ENCODE results near the gene KDM5B. TPM values are rescaled to one million over a fixed set of nuclear protein-coding genes. Genes with fewer than 3 reads are reported as not detected.

Gene KDM5B
- polyA plus RNA-seq, 1 donor from 2014 or later, result 88.4 TPM

DNA sequence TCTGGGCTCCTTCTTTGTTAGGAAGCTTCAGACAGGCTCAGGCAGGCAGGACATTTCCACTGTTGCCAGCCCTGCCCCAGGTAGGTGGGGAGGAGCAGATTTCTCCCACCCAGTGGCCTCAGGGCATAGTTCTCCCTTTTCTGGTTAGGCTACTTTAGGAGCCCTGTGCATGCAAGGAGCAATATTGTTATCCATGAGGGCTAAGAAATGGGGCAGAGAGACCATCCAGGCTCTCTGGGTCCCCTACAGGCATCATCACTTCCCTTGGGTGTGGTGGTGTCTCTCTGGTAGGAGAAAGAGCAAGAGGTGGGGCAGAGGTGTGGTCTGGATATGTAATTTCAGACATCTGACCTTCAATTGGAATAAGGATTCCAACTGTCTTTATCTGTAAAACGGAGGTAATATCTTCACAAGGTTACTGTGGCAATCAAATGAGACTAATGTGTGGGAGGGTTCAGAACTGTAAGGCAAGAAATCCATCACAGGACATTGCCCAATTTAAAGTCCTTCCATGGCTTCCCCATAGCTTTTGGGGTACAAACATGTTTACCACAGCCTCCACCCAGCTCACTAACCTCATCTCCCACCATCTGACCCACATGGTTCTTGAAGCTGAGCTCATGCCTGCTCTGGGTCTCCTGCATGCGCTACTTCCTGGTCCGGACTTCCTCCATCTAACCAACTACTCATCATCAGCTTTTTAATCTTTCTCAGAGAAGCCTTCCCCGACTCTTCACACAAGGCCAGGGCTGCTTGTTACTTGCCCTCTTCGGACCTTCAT, 28.6 kb upstream of the KDM5B start:
- no peak overlapping the region for H3K4me3 ChIP-seq (ENCODE audit: low read length)
- H3K4me2 ChIP-seq (ENCODE audit: low read length), result no peak overlapping the region
- H3K27ac ChIP-seq (ENCODE audit: low read length), result no peak overlapping the region
- H3K9ac ChIP-seq (ENCODE audit: low read length), result no peak overlapping the region
- no peaks in the 10 kb centered on the region for H3K9me2 ChIP-seq (ENCODE audit: insufficient read depth, low read length)
- H4K20me1 ChIP-seq (ENCODE audit: insufficient read depth), result no peaks in the 10 kb centered on the region
- H3K27me3 ChIP-seq (ENCODE audit: insufficient read depth, low read depth, low read length), result no peaks in the 10 kb centered on the region
- no peaks in the 10 kb centered on the region for H3F3A ChIP-seq (ENCODE audit: insufficient read depth, low read length, poor library complexity, severe bottlenecking)
- TF ChIP-seq EP300 (conservative IDR thresholded peaks at IDR 0.05; ENCODE audit: poor library complexity, severe bottlenecking) (no peak), RAD21 (conservative IDR thresholded peaks at IDR 0.05) (no peak), EZH2 (IDR thresholded peaks at IDR 0.05; ENCODE audit: borderline replicate concordance, insufficient read depth, low read length, poor library complexity, severe bottlenecking) (no peak), POLR2AphosphoS5 (IDR thresholded peaks at IDR 0.05) (no peak), SMC3 (conservative IDR thresholded peaks at IDR 0.05; ENCODE audit: poor library complexity) (no peak), TAF1 (IDR thresholded peaks at IDR 0.05; ENCODE audit: low read depth) (no peak)
- TF ChIP-seq, protein P1, sequence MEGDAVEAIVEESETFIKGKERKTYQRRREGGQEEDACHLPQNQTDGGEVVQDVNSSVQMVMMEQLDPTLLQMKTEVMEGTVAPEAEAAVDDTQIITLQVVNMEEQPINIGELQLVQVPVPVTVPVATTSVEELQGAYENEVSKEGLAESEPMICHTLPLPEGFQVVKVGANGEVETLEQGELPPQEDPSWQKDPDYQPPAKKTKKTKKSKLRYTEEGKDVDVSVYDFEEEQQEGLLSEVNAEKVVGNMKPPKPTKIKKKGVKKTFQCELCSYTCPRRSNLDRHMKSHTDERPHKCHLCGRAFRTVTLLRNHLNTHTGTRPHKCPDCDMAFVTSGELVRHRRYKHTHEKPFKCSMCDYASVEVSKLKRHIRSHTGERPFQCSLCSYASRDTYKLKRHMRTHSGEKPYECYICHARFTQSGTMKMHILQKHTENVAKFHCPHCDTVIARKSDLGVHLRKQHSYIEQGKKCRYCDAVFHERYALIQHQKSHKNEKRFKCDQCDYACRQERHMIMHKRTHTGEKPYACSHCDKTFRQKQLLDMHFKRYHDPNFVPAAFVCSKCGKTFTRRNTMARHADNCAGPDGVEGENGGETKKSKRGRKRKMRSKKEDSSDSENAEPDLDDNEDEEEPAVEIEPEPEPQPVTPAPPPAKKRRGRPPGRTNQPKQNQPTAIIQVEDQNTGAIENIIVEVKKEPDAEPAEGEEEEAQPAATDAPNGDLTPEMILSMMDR (IDR thresholded peaks at IDR 0.05; ENCODE audit: poor library complexity, severe bottlenecking), result no peak
- TF ChIP-seq, protein P2, sequence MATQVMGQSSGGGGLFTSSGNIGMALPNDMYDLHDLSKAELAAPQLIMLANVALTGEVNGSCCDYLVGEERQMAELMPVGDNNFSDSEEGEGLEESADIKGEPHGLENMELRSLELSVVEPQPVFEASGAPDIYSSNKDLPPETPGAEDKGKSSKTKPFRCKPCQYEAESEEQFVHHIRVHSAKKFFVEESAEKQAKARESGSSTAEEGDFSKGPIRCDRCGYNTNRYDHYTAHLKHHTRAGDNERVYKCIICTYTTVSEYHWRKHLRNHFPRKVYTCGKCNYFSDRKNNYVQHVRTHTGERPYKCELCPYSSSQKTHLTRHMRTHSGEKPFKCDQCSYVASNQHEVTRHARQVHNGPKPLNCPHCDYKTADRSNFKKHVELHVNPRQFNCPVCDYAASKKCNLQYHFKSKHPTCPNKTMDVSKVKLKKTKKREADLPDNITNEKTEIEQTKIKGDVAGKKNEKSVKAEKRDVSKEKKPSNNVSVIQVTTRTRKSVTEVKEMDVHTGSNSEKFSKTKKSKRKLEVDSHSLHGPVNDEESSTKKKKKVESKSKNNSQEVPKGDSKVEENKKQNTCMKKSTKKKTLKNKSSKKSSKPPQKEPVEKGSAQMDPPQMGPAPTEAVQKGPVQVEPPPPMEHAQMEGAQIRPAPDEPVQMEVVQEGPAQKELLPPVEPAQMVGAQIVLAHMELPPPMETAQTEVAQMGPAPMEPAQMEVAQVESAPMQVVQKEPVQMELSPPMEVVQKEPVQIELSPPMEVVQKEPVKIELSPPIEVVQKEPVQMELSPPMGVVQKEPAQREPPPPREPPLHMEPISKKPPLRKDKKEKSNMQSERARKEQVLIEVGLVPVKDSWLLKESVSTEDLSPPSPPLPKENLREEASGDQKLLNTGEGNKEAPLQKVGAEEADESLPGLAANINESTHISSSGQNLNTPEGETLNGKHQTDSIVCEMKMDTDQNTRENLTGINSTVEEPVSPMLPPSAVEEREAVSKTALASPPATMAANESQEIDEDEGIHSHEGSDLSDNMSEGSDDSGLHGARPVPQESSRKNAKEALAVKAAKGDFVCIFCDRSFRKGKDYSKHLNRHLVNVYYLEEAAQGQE (IDR thresholded peaks at IDR 0.05; ENCODE audit: borderline replicate concordance), result no peak
- no peaks in the 10 kb centered on the region for H3K79me2 ChIP-seq (replicated peaks; ENCODE audit: insufficient read depth, low read length)
- H3K9me3 ChIP-seq (ENCODE audit: low read length), result no peaks in the 10 kb centered on the region
- no peaks in the 10 kb centered on the region for H3K36me3 ChIP-seq (ENCODE audit: insufficient read depth, low read length)
- H2AFZ ChIP-seq (ENCODE audit: low read depth, low read length), result no peak overlapping the region

DNA sequence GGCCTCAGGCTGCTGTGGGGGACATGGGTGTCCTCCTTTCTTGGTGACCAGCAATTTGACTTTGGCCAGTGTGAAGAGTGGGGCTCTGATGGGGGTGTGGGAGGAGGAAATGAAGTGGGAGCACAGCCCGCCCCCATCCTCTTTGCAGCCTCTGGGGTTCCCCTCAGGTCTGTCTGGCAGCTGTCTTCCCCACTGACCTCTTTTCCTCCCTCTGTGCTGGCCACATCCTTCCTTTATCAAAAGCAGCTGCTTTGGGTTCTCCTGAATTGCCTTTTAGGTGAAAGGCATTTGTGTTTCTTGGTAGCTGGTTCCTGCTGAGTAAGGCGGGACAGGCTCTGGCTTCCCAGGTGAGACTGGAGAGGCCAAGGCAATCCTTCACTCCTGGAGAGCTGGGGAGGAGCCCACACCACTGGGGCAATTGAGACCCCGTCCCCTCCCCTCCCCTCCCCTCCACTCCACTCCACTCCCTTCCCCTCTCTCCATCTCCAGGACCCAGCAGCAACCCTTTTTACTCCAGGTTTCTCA, 27.4 kb upstream of the KDM5B start:
- H4K20me1 ChIP-seq (ENCODE audit: insufficient read depth), result no peaks in the 10 kb centered on the region
- H3K27me3 ChIP-seq (ENCODE audit: insufficient read depth, low read depth, low read length), result no peaks in the 10 kb centered on the region
- H2AFZ ChIP-seq (ENCODE audit: low read depth, low read length), result no peak overlapping the region
- H3K9ac ChIP-seq (ENCODE audit: low read length), result no peak overlapping the region
- H3K4me3 ChIP-seq (ENCODE audit: low read length), result no peak overlapping the region
- TF ChIP-seq, protein P1 (IDR thresholded peaks at IDR 0.05; ENCODE audit: poor library complexity, severe bottlenecking), result no peak
- no peak for TF ChIP-seq SMC3 (conservative IDR thresholded peaks at IDR 0.05; ENCODE audit: poor library complexity)
- H3K79me2 ChIP-seq (replicated peaks; ENCODE audit: insufficient read depth, low read length), result no peaks in the 10 kb centered on the region
- H3F3A ChIP-seq (ENCODE audit: insufficient read depth, low read length, poor library complexity, severe bottlenecking), result no peaks in the 10 kb centered on the region
- H3K27ac ChIP-seq (ENCODE audit: low read length), result no peak overlapping the region
- no peaks in the 10 kb centered on the region for H3K9me2 ChIP-seq (ENCODE audit: insufficient read depth, low read length)
- H3K36me3 ChIP-seq (ENCODE audit: insufficient read depth, low read length), result no peaks in the 10 kb centered on the region
- H3K4me2 ChIP-seq (ENCODE audit: low read length), result no peak overlapping the region
- H3K9me3 ChIP-seq (ENCODE audit: low read length), result no peaks in the 10 kb centered on the region

All from neural cell (in vitro differentiated cells).